DMS79 (cell line): ENCODE results near the gene TKFC.
A peak's percentile ranks its signal among the peaks of the same experiment; 100 is the strongest.

Source experiments
- DNase-seq: peaks from one replicate; lab custom pipeline; 2025; lab: John Stamatoyannopoulos, UW

TKFC gene

DNA sequence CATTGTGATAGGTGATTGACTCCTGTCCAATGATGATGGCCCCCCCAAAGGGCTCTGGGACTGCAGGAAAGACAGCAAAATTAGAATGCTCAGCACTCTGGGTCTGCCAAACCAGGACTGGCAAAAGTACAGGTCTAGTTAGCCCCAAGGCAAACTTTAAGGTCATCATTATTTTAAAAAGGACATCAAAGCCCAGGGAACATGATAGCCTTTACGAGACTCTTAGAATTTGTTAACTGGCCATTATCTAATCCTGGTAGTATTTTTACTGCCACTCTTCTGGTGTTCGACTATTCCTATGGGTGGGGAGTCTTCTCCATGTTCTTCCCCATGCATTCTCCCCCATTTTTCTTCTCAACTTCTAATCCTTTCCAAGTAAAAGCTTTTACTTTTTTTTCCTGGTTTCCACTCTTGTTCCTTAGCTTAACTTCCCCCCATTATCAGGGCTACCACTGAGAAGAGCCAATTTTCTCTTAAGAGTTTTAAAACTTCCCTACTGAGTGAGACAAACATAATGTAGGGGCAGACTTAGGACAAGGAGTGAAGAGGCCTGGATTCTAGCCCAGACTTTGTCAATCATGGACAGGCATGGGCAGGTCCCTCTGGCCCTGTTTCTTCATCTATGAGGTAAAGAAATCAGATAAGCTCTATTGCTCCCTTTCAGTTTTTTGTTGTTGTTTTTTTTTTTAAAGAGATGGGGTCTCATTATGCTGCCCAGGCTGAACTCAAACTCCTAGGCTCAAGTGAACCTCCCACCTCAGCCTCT lies 7.2 kb upstream of the TKFC start:
- no peak for DNase-seq

DNA sequence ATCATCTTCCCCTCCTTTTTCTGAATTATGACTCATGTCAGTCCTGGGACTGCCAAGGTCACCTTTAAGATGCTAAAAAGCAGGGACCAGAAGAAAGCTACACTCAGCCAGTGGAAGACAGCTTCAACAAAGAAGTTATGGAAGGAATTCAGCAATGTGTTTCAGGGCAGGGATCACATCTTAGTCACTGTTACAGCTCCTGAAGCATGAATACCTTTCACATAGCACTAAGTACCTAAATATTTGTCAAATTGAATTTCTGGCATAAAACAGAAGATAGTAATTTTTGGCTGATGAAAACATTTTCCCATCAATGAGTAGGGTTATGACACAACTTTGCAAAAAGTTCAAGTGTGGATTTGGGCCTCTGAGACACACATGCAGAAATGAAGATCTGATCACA lies 5.4 kb upstream of the TKFC start:
- no peak for DNase-seq

DNA sequence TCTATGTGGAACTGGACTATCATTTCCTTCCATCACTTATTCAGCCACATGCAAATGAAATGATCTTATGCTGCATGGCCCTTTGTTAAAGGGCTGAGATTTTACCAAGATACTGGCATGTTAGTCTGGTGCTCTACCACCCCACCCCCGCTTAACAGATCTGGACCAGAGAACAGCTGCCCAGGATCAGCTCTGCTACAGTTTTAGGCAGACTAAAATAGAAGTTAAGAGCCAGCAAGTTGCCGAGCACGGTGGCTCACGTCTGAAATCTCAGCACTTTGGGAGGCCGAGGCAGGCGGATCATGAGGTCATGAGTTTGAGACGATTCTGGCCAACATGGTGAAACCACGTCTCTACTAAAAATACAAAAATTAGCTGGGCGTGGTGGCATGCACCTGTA lies 4.7 kb upstream of the TKFC start:
- no peak for DNase-seq

DNA sequence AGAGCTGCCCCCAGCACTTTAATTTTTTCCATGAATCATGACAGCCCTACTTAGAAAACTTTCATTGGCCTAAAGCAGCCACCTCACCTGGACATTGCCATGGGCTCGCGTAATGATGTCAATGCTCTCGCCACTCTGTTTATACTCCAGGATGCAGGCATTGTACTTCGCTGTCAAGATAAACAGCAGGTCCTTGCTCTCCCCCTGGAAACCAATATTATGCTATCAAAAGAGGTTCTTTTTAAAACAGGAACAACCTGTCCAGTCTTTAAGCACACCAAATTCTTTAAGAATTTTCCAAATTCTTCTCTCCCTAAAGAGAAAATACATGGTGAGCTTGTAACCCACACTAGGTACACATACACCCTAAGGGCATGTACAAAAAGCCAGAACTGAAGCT lies 3.2 kb upstream of the TKFC start:
- DNase-seq, result no peak

DNA sequence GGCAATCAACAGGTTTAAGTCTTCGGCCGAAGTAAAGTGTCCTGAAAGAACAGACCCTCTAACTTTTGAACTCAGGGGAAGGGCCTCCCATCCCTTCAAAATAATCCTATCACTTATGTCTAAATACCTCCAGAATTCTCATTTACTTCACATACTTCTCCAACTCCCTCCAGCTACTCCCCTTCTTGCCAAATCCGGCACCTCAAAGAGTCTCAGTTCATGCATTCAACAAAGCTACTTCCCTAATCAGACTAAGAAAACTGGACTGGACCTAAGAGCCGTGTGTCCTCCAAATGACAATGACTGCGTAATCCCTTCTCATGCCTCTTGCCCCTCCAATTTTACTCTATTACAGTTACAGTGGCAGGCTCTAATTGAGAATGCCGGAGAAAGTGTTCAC lies 1.4 kb upstream of the TKFC start:
- no peak for DNase-seq

- no peak for DNase-seq
Observed at GRCh38 chr11:61332281-61332796, 689 bp upstream of the TKFC start.

DNA sequence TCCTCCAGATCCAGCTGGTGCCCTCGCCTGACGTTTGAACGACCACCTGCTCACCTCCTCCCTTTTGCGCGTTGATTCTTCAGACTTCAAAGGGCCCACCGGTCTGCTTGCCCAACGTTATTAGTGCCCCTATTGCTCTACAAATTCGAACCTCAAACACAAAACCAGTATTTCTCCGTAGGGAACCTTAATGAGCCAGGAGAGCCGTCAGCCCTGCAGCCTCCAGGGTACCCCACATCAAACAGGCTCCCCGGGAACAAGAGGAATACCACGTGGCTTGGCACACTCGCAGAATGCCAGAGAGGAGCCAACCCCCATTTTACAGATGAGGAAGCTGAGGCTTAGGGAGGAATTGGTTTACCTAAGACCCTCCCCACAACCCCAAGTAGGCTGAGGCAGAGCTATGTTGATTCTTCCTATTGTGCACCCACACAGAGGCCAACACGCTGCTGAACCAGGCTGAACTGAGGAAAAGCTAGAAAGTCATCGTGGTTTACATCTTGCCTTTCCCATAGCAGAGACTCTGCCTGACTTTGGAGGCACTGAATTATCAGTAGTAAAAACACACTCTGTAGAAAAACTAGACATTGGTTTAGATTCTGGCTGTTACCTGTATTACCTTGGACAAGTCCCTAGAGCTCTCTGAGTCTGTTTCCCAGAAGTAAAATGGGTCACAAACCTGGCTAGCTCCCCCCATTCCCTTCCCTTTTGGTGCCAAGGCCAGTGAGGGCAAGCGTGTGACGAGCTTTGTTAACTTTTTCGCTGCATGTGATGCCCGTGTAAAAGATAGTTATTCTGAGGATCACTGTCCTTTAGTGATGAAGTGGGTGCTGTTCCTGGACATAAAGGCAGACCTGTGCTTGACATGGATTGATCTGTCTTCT lies 764 bp downstream of the TKFC start:
- no peak for DNase-seq

GRCh38 chr11:61334434-61335354 lies 1.7 kb downstream of the TKFC start:
- no peak for DNase-seq

GRCh38 chr11:61335355-61335710 lies 2.3 kb downstream of the TKFC start:
- no peak for DNase-seq

DNA sequence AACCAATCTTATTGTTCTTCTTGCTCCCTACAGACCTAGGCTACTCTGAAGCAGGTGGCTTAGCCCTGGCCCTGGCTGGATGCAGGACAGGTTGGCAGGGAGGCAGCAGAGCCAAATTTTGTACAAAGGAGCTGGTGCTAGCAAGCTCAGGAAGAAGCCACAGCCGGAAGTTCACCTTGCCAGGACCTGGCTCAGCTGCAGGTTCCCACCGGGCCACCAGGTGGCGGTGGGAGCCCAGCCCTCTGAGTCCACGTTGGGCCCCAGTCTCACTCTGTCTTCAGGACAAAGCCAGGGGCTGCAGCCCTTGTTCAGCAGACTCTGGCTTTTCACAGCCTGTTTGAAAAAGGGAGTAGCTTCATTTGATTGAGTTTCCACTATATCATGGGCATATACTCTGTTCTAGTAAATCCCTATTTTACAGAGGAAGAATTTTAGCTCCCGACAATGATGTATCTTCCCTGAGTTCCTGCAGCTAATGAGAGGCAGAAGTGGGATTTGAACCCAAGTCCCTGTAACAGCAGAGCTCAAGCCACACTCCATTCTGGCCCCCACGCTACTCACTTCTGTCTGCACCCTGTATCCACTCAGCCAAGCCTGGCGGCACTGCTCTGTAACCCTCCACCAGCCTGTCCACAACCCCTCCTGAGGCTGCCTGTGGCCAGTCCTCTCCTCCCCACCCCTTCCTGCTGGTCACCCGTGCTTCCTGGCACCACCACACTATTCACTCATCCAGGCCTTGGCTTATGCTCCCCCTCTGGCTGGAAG lies 3.3 kb downstream of the TKFC start:
- peak; percentile 70 for DNase-seq

DNA sequence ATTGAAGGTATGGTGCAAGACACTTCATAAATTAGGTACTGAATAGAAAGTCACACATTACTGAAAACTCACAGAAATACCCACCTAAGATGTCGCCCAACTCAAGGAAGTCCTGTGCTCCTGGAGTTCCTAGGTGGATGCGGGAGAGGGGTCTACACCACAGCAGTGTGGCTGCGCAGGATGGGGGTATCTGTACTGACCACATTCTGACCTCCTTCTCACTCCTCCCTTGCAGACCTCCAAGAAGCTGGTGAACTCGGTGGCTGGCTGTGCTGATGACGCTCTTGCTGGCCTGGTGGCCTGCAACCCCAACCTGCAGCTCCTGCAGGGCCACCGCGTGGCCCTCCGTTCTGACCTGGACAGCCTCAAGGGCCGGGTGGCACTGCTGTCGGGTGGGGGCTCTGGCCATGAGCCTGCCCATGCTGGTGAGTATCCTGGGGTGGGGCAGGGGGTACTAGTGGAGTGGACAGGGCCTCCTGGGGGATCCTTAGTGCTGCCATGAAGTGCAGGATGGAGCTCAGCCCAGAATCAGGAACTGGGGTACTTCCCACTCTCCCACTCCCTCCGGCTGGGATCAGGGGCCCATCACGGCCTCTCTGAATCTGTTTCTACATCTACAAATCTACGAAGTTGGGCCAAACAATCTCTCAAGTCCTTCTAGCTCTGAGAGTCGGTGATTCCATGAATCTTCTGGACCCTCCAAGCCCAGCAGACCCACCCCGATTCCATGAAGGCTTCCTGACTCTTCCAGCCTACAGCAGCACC lies 4.9 kb downstream of the TKFC start:
- DNase-seq, result no peak

DNA sequence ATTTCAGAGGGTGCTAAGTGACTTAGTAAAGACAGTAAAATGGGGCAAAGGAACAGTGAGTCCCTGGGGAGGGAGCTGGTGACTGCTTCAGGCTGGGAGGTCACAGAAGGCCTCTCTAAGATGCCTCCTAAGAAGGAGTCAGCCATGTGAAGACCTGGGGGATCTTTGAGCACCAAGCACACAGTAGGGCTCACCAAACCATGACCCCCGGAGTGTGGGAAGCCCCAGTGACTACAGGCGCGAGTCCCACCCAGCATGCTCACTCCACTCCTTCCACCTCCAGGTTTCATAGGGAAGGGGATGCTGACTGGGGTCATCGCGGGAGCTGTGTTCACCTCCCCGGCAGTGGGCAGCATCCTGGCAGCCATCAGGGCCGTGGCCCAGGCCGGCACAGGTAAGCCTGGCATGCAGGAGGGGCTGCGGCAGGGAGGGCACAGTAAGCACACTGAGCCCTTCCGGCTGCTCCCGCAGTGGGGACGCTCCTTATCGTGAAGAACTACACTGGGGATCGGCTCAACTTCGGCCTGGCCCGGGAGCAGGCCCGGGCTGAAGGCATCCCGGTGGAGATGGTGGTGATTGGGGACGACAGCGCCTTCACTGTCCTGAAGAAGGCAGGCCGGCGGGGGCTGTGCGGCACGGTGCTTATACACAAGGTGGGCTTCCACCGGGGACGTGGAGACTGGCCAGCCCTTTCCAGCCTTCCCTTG lies 5.9 kb downstream of the TKFC start:
- no peak for DNase-seq

DNA sequence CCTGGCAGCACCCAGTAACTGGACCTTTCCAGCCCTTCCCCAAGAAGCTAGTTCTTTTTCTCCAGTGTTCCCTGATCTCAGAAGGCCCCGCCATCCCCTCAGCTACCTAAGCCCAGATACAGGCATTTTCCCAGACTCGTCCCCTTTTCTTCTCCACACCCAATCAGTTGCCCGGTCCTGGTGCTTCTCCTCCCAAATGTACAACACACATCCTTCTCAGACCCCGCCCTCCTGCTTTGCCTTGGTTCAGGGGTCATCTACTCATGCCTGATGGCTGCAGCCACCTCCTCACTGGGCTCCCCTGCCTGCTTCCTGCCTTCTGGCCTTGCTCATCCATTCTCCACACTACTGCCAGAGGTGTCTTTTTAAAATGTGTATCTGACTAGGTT lies 6.5 kb downstream of the TKFC start:
- no peak for DNase-seq

- no peak for DNase-seq
Observed at GRCh38 chr11:61340979-61341378, 8.0 kb downstream of the TKFC start.

GRCh38 chr11:61341706-61342105 lies 8.7 kb downstream of the TKFC start:
- DNase-seq, result no peak

DNA sequence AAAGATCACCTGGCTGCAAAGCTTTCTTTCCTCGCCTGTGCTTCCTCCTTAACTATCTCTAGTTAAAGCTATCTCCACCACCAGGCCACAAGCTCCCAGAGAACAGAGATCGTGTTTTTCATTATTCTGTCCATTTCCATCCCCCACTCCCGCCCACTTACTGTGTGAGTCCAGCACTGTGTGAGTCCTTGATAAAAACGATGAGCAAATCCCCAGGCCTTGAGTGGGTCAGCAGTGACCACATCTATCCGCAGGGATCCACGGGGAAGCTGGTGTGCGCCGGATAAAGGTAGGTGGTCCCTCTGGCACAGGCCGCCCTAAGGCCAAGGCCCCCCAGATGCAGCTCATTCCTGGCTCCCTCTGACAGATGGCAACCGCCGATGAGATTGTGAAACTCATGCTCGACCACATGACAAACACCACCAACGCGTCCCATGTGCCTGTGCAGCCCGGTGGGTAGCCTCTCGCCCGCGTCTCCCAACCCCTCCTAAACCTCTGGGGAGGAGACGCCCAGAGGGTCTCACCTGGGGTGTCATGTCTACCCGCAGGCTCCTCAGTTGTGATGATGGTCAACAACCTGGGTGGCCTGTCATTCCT lies 9.3 kb downstream of the TKFC start:
- DNase-seq, result no peak

DNA sequence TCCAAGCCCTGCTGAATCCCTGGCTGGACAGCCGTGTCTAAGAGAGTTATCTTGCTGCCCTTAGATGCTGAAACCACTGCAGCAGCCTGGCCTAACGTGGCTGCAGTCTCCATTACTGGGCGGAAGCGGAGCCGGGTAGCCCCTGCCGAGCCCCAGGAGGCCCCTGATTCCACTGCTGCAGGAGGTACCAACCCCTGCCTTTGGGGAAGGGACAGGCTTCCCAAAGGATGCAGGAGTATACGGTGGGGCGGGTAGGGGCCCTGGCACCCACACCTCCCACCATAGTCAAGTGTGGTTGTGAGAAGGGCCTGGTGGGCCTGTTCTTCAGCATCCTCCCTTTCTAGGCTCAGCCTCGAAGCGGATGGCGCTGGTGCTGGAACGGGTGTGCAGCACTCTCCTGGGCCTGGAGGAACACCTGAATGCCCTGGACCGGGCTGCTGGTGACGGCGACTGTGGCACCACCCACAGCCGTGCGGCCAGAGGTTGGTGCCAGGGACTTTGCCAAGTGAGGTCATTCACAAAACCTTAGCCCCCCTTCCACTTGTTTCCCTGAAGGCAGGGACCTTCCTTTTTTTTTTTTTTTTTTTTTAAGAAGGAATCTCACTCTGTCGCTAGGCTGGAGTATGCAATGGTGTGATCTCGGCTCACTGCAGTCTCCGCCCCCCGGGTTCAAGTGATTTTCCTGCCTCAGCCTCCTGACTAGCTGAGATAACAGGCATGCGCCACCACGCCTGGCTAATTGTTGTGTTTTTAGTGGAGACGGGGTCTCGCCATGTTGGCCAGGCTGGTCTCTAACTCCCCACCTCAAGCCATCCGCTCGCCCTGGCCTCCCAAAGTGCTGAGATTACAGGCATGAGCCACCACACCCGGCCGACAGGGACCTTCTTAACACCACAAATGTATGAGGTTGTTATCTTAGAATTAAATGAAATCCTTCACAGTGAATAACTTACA lies 11.0 kb downstream of the TKFC start:
- no peak for DNase-seq

DNA sequence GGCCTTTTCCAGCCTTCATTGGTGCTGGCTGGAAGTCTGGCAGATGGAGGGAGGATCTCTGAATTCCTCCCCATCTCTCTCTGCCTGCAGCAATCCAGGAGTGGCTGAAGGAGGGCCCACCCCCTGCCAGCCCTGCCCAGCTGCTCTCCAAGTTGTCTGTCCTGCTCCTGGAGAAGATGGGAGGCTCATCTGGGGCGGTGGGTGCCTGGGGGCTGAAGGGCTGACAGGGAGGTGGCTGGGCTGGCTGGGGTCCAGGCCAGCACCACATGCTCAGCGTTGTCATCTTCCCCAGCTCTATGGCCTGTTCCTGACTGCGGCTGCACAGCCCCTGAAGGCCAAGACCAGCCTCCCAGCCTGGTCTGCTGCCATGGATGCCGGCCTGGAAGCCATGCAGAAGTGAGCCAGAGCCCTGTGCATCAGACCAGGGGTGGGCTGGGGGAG lies 12.2 kb downstream of the TKFC start:
- DNase-seq, result no peak
